Keratinocyte (primary cell): ENCODE data around the gene CDK10. TPM values are rescaled to one million over a fixed set of nuclear protein-coding genes. Genes with fewer than 3 reads are reported as not detected.
"Not testable (repeated sequence)": the region's sequence is repeated elsewhere in the genome, so short reads cannot be mapped to it uniquely, and the experiment has no call there.

ENCODE experiments used
- DNase-seq: peaks from one replicate; pipeline ENCODE4 v3.0.0-alpha.2; 2011; ENCODE audit warnings: low read depth, missing footprints, low spot score
- FAIRE-seq: peaks from 2 replicates; lab custom pipeline; 2011; peaks lifted over from hg19 to GRCh38; lab: Jason Lieb, UNC
- H2AFZ ChIP-seq: 2 replicates; pipeline ENCODE4 v1.6.0; 2012; ENCODE audit warnings: low read length, control low read depth, inconsistent platforms; ENCODE audit not compliant: control insufficient read depth
- H3K27ac ChIP-seq: 2 replicates; pipeline ENCODE4 v1.5.1; 2011; ENCODE audit warnings: low read length; ENCODE audit not compliant: control insufficient read depth, insufficient read depth
- H3K27me3 ChIP-seq: 3 replicates; pipeline ENCODE4 v1.6.0; 2011; ENCODE audit warnings: low read length; ENCODE audit not compliant: control insufficient read depth, insufficient read depth; ENCODE audit errors: extremely low read depth
- H3K36me3 ChIP-seq, 2 experiments: 2 replicates in 1 of 2; 3 replicates in 1 of 2; pipeline ENCODE4 v1.5.1; 2011; ENCODE audit warnings: low read length in 2 of 2, mild to moderate bottlenecking in 1 of 2; ENCODE audit not compliant: control insufficient read depth in 2 of 2, insufficient read depth in 2 of 2; ENCODE audit errors: extremely low read depth in 1 of 2
- H3K4me1 ChIP-seq: 3 replicates; pipeline ENCODE4 v1.5.1; 2011; ENCODE audit warnings: low read length; ENCODE audit not compliant: control insufficient read depth, insufficient read depth; ENCODE audit errors: extremely low read depth
- H3K4me2 ChIP-seq: 3 replicates; pipeline ENCODE4 v1.6.0; 2011; ENCODE audit warnings: low read depth, low read length; ENCODE audit not compliant: control insufficient read depth, insufficient read depth; ENCODE audit errors: extremely low read depth
- H3K4me3 ChIP-seq, 3 experiments: fragments of 200-600 bp in 1 of 3; sonication (generic) in 1 of 3; 2 replicates in 2 of 3; 3 replicates in 1 of 3; pipeline ENCODE4 v1.5.1; 2011 to 2016; ENCODE audit warnings: low read length in 3 of 3, mild to moderate bottlenecking in 3 of 3, control low read depth in 2 of 3, inconsistent platforms in 1 of 3, low read depth in 1 of 3, mixed read lengths in 1 of 3, mixed run types in 1 of 3, moderate library complexity in 1 of 3; ENCODE audit not compliant: control insufficient read depth in 2 of 3, insufficient read depth in 2 of 3; ENCODE audit errors: extremely low read depth in 1 of 3
- H3K79me2 ChIP-seq: 2 replicates; pipeline ENCODE4 v1.6.0; 2012; ENCODE audit warnings: low read length; ENCODE audit not compliant: control insufficient read depth, insufficient read depth
- H3K9ac ChIP-seq: 3 replicates; pipeline ENCODE4 v1.6.0; 2011; ENCODE audit warnings: low read length; ENCODE audit not compliant: control insufficient read depth, insufficient read depth; ENCODE audit errors: extremely low read depth
- H3K9me1 ChIP-seq: 3 replicates; pipeline ENCODE4 v1.6.0; 2011; ENCODE audit warnings: low read length; ENCODE audit not compliant: control insufficient read depth, insufficient read depth; ENCODE audit errors: extremely low read depth
- H3K9me3 ChIP-seq: 2 replicates; pipeline ENCODE4 v1.5.1; 2012; ENCODE audit warnings: low read depth, low read length; ENCODE audit not compliant: control insufficient read depth
- H4K20me1 ChIP-seq: 3 replicates; pipeline ENCODE4 v1.6.0; 2011; ENCODE audit warnings: low read length; ENCODE audit not compliant: control insufficient read depth, insufficient read depth; ENCODE audit errors: extremely low read depth
- EZH2 ChIP-seq: IDR thresholded peaks from one replicate; pipeline ENCODE4 v1.6.1; 2012; ENCODE audit warnings: inconsistent platforms, mild to moderate bottlenecking, low read length, moderate library complexity
- dilution Hi-C: fragments of 300-500 bp; cut with MboI; formaldehyde crosslinking; loops from one replicate; pipeline ENCODE4 v1.7.0; 2020; ENCODE audit warnings: low sequenced_read_pairs; ENCODE audit not compliant: extremely low pct_ligation_motif_present
- polyA plus RNA-seq, 5 experiments: library from polyadenylated mRNA; depleted of rRNA in 3 of 5; stranded (reverse) in 3 of 5; stranded (forward) in 1 of 5; unstranded in 1 of 5; fragments of >200 nt; gene quantifications; 1 replicate in 1 of 5; 2 replicates in 3 of 5; 3 replicates in 1 of 5; pipeline versions ENCODE4 v1.2.1 to v1.2.3, GENCODE V29; 2011 to 2012; ENCODE audit warnings: missing spikeins in 2 of 5, low read depth in 1 of 5, low replicate concordance in 1 of 5
- TF ChIP-seq, protein P1 (sequence below), 3 experiments: IDR thresholded peaks in 1 of 3; conservative IDR thresholded peaks in 1 of 3; optimal IDR thresholded peaks in 1 of 3; 2 replicates in 2 of 3; 3 replicates in 1 of 3; pipeline versions ENCODE3 to v1.5.1; 2011; ENCODE audit warnings: low read length in 3 of 3, mild to moderate bottlenecking in 3 of 3, moderate library complexity in 2 of 3, control low read depth in 1 of 3, inconsistent platforms in 1 of 3; ENCODE audit not compliant: insufficient read depth in 2 of 3; ENCODE audit errors: extremely low read depth in 1 of 3

The CDK10 gene
- polyA plus RNA-seq, 1 donor (not counting 4 experiments of a cell fraction or from before 2014, with no cell fraction given): 30.6 TPM

DNA sequence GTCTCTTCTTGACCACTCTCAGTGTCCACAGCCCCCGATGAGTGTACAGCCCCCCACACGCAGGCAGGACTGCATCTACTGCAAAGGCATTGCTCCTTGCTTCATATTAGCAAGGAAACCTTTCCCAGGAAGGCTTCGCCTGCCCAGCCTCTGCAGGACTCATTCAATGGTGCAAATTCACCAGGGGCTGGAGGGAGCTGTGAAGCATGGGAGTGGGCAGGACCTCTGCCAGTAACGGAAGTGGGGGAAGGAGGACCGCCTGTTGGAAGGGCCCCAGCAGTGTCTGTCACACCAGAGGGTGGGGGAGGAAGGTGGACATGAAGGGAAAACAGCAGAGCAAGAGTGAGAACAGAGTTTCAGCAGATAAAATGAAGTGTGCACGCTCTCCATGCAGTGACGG, 26.3 kb upstream of the CDK10 start:
- DNase-seq: no peak
- FAIRE-seq: no peak
- H3K9me1 ChIP-seq: no peaks in the 10 kb centered on the region
- H3K4me1 ChIP-seq: peaks cover 13% of the 10 kb centered on the region
- dilution Hi-C loops: no loop called here
- H4K20me1 ChIP-seq: peaks cover 3% of the 10 kb centered on the region
- TF ChIP-seq, protein P1, sequence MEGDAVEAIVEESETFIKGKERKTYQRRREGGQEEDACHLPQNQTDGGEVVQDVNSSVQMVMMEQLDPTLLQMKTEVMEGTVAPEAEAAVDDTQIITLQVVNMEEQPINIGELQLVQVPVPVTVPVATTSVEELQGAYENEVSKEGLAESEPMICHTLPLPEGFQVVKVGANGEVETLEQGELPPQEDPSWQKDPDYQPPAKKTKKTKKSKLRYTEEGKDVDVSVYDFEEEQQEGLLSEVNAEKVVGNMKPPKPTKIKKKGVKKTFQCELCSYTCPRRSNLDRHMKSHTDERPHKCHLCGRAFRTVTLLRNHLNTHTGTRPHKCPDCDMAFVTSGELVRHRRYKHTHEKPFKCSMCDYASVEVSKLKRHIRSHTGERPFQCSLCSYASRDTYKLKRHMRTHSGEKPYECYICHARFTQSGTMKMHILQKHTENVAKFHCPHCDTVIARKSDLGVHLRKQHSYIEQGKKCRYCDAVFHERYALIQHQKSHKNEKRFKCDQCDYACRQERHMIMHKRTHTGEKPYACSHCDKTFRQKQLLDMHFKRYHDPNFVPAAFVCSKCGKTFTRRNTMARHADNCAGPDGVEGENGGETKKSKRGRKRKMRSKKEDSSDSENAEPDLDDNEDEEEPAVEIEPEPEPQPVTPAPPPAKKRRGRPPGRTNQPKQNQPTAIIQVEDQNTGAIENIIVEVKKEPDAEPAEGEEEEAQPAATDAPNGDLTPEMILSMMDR (optimal IDR thresholded peaks at IDR 0.05 in 1 of 3, IDR thresholded peaks at IDR 0.05 in 1 of 3, conservative IDR thresholded peaks at IDR 0.05 in 1 of 3; ENCODE audit: extremely low read depth in 1 of 3, insufficient read depth in 2 of 3, low read length in 3 of 3): no peak
- TF ChIP-seq EZH2: no peak
- no peaks in the 10 kb centered on the region for H3K27me3 ChIP-seq
- H3K36me3 ChIP-seq: peaks cover 13 to 27% of the 10 kb centered on the region in 2 experiments
- no peak overlapping the region for H3K4me3 ChIP-seq
- no peak overlapping the region for H3K9ac ChIP-seq
- H3K4me2 ChIP-seq: no peak overlapping the region
- no peak overlapping the region for H2AFZ ChIP-seq
- peaks cover 51% of the 10 kb centered on the region for H3K79me2 ChIP-seq
- no peak overlapping the region for H3K27ac ChIP-seq
- no peaks in the 10 kb centered on the region for H3K9me3 ChIP-seq

DNA sequence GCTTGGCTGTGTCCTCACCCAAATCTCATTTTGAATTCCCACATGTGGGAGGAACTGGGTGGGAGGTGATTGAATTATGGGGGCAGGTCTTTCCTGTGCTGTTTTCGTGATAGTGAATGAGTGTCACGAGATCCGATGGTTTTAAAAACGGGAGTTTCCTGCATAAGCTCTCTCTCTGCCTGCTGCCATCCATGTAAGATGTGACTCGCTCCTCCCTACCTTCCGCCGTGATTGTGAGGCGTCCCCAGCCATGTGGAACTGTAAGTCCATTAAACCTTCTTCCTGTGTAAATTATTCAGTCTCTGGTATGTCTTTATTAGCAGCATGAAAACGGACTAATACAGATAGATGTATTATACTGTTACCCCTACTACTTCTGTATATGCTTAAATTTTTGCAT, 25.3 kb upstream of the CDK10 start:
- Histone ChIP-seq H4K20me1 (peaks cover 3% of the 10 kb centered on the region), H3K9ac (no peak overlapping the region), H3K4me1 (peaks cover 13% of the 10 kb centered on the region), H3K4me3 (no peak overlapping the region), H2AFZ (no peak overlapping the region), H3K9me3 (no peaks in the 10 kb centered on the region), H3K27ac (no peak overlapping the region), H3K4me2 (no peak overlapping the region), H3K79me2 (peaks cover 41% of the 10 kb centered on the region), H3K36me3 (peaks cover 13 to 25% of the 10 kb centered on the region in 2 experiments), H3K27me3 (no peaks in the 10 kb centered on the region), H3K9me1 (no peaks in the 10 kb centered on the region)
- dilution Hi-C loops: no loop called here
- FAIRE-seq: no peak
- no peak for DNase-seq
- TF ChIP-seq EZH2: no peak
- TF ChIP-seq, protein P1 (optimal IDR thresholded peaks at IDR 0.05 in 1 of 3, IDR thresholded peaks at IDR 0.05 in 1 of 3, conservative IDR thresholded peaks at IDR 0.05 in 1 of 3; ENCODE audit: extremely low read depth in 1 of 3, insufficient read depth in 2 of 3, low read length in 3 of 3): no peak

DNA sequence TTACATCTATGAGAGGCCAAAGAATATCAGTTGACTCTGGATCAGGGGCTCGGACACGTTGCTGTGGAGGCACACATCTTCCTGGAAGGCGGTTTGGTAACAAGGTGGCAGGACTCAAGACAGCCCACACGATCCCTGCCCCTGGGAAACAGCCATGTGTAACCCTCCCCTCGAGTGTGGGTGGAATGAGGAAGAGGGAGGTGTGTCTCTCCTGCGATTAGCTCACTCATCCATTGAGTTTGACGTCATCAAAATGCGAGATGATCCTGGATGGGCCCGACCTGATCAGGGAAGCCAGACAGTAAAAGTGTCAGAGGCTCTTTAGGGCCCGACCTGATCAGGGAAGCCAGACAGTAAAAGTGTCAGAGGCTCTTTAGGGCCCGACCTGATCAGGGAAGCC, 22.3 kb upstream of the CDK10 start:
- H3K27ac ChIP-seq, H3K9me3 ChIP-seq, H4K20me1 ChIP-seq, FAIRE-seq, H3K4me1 ChIP-seq, H2AFZ ChIP-seq, H3K4me3 ChIP-seq, DNase-seq, H3K27me3 ChIP-seq, H3K4me2 ChIP-seq, H3K9ac ChIP-seq, dilution Hi-C loops, H3K9me1 ChIP-seq: not testable (repeated sequence)
- Histone ChIP-seq H3K79me2 (peaks cover 18% of the 10 kb centered on the region), H3K36me3 (peaks cover 13 to 25% of the 10 kb centered on the region in 2 experiments)
